GM18520 (cell line): ENCODE data around the gene SLC25A13.
"Not testable (repeated sequence)": the region's sequence is repeated elsewhere in the genome, so short reads cannot be mapped to it uniquely, and the experiment has no call there.

ENCODE experiments used
- ATAC-seq: cut with Tn5 transposase; IDR thresholded peaks from one replicate; pipeline ENCODE4 v1.9.1; 2021; ENCODE audit not compliant: unreplicated experiment

Gene SLC25A13

DNA sequence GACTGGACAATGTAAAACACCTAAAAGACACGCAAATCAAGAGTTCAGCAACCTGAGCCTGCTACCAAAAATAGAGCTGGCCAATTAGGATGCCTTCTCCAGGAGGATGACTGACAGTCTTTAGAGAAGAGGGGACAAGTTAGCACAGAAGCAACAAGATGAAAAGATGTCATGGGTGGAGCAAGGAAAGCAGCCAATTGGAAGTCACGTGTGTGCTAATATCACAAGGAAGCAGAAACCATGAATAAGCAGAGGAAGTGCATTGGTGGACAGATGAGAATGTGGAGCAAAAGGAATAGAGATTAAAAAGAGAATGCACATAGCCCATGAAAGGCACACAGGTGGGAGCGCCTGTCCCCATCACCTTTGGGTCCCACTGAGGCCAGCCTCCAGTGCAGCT, 148.1 kb downstream of the SLC25A13 start:
- ATAC-seq, result no peak

GRCh38 chr7:96169439-96169838, 152.5 kb downstream of the SLC25A13 start:
- ATAC-seq, result no peak

DNA sequence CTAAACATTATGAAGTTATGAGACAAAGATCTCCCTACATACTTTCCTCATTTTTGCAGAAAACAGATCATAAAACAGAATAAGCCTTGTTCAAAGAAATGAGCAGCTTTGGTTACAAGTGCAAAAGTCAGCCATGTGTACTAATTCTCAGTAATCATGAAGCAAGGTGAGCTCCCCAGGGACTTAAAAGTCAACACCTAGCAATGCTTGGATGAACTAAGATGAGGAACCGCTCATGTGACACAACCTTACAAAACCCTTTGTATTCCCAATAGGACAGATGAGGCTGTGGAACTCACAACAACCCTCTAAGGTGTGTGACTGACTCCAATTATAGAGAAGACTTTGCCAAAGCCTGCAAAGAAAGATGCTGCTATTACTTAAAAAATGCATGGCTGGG, 154.5 kb downstream of the SLC25A13 start:
- no peak for ATAC-seq

- ATAC-seq, result no peak
Observed at GRCh38 chr7:96161897-96162296, 160.0 kb downstream of the SLC25A13 start.

DNA sequence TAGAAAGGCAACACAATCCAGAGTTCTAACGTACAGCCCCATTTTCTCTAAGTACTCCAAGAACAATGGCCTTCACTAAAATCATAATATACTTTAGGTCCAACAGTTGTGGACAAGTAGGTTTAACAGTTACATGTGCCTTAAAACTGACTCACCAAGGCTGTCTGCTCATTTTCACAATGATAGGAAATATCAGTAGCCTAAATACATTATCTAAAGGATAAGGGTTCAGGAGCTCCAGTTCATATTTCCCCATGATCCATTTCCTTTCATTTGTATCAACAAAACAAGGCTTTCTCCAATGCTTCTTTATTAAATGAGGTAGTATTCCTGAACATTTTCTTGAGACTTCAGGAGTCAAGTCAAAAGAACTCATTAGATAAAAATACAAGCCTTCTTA, 164.0 kb downstream of the SLC25A13 start:
- no peak for ATAC-seq

- not testable (repeated sequence) for ATAC-seq
Observed at GRCh38 chr7:96154506-96154905, 167.4 kb downstream of the SLC25A13 start.

DNA sequence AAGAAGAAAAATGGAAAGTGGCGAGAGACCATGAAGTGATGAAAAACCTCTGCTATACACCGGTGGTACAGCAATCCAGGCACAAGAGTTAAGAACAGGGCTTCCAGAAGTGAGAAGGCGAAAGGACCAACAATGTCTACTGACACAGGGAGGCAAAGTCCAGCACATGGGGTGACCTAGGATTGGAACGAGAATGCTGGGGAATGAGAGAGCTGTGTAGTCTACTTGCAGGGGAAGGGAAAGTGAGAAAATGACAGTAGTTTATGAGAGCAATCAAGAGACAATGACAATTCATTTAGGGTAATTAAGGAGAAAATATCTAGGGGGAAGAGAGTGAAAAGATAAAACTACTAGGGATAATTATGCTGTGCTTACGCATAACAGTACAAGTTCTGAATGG, 169.2 kb downstream of the SLC25A13 start:
- ATAC-seq, result no peak

GRCh38 chr7:96151889-96152288, 170.0 kb downstream of the SLC25A13 start:
- ATAC-seq, result no peak

DNA sequence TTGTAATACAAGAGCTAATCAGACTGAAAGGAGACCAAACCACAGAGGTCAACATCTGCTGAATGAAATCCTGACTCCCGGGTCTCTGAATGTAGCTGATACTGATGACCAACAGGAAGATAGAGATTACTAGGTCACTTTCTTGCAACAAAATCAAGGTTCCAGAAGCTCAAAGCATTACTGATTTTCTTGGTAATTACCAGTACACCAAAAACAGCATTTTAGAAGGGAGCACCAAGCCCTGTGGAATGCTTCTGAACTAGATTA, 177.7 kb downstream of the SLC25A13 start:
- no peak for ATAC-seq

- ATAC-seq, result no peak
Observed at GRCh38 chr7:96143495-96144259, 178.2 kb downstream of the SLC25A13 start.

GRCh38 chr7:96136600-96137239, 185.2 kb downstream of the SLC25A13 start:
- no peak for ATAC-seq

DNA sequence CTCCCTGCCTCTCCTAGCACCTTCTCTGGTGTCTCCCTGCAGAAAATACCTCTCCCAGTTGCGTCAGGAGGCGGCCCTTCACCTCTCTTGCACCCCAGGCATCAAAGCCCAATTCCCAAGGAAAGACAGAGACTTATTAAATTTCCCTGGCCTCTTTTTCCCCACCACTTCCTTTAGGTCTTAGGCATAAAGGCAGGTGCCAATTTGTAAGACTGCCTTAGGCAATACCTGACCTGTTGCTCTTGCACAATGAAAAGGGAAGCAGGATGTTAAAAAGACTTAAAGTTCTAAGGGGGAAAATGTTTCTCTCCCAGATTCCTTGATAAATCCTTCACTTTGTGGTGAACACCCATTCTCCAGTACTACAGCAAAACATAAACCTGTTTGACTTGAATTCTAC, 186.7 kb downstream of the SLC25A13 start:
- ATAC-seq, result no peak

DNA sequence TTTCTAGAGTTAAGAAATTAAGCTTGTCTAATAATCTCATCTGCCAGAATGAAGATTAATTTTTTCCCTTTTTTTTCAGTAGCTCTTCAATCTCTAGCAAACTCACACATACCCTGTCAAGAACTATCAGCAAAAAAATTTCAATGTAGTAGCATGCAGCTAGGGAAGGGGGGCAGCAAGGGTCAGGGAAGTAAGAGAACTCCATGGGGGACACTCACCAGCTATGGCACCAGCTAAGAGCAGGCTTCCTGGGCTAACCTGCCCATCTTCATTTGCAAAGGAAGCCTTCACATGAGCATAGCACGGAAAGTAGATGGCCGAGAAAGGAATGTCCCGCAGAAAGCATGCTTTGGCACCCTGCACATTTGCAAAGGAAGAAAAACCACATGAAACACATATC, 190.4 kb downstream of the SLC25A13 start:
- ATAC-seq, result no peak

DNA sequence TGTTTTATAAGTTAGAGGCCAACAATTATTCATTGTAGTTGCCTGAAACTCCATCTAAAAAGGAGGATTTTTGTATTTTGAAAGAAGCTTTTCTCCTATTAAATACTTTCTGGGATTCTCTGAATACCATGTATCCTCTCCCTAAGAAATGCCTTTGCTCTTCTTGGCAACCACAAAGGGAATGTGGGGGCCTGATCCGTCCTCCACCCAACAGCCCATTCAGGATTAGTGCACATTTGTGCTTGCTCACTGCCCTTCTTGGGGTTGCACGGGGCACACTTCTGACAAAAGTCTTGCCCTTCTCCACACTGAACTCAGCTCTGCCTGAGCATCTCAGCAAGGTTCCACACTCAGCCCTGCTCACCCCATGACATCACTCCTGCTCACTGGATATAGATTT, 194.2 kb downstream of the SLC25A13 start:
- ATAC-seq, result no peak

- ATAC-seq, result no peak
Observed at GRCh38 chr7:96126382-96126781, 195.5 kb downstream of the SLC25A13 start.

GRCh38 chr7:96122746-96123145, 199.2 kb downstream of the SLC25A13 start:
- no peak for ATAC-seq

GRCh38 chr7:96121752-96122151, 200.1 kb downstream of the SLC25A13 start:
- no peak for ATAC-seq

- no peak for ATAC-seq
Observed at GRCh38 chr7:96120445-96121225, 201.3 kb downstream of the SLC25A13 start.

GRCh38 chr7:96118449-96119001, 203.4 kb downstream of the SLC25A13 start:
- no peak for ATAC-seq

DNA sequence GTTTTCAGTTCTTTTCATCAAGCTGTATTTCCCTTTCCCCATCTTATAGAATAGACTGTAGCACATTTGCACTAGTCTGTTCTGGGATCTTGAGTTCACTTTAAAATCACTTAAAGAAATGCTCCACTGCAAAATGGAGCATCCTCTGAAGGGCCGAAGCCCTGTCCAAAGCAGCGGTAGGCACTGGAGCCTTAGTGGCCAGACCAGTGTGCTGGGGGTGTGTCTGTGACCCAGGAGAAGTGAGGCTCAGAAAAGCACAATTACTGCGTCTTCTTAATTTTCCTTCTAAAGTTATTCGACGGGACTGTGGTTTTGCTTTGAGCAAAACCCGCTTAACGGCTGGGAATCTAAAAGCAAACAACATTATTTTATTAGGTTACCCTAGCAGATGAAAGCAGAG, 205.7 kb downstream of the SLC25A13 start:
- ATAC-seq, result no peak

GRCh38 chr7:96114190-96114589, 207.7 kb downstream of the SLC25A13 start:
- no peak for ATAC-seq

DNA sequence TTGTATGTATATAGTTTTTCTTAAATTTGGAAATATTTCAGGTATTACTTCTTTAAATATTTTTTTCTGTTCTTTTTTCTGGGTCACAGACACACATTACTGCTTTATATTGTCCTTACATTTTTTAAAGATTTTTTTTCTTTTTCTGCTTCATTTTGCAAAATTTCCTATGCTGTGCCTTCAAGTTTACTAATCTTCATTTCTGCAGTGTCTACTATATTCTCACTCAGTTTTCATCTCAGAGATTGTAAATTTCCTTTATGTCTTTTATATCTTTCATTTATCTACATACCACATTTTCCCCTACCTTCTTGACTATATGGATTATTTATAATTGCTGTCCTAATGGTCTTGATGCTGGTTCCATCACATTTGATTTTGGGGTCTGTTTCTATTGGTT, 210.5 kb downstream of the SLC25A13 start:
- no peak for ATAC-seq
